ENCODE measurements around the gene FOXK2. TPM values are rescaled to one million over a fixed set of nuclear protein-coding genes. Genes with fewer than 3 reads are reported as not detected.

FOXK2 gene
- total and polyA plus RNA-seq, 2 donors (not counting 3 experiments of a cell fraction or from before 2014, with no cell fraction given), result 33.4 to 79.3 TPM

DNA sequence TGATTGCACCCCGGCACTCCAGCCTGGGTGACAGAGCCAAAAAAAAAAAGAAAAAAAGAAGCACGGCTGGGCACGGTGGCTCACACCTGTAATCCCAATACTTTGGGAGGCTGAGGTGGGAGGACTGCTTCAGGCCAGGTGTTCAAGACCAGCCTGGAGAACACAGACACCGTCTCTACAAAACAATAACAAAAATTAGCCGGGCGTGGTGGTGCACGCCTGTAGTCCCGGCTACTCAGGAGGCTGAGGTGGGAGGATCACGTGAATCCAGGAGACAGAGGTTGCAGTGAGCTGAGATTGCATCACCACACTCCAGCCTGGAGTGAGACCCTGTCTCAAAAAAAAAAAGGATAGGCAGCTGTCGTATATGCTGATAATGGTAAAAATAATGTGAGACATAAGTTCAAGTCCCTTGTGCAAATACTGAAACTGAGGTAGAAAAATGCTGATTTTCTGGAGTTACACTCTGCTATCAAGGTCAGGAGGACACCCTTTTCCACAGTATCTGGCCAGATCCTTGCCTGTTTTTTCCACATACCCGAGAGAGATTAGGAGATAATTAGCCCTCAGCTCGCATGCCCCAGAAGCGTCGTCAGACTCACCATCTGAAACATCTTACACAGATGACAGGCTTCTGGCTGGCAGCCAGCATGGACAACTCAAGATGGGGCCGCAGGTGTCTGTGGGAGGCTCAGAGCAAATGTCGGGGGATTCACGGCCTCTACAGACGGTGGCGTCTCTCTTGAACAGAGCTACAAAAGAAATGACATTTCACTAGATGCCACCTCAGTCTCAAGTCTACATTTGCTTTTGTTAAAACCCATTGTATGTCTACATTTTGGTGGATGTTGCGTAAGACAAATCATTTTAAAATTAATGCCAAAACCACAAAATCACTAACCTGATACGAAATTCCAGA, 91.9 kb downstream of the FOXK2 start:
- Histone ChIP-seq H4K20me1 (replicated peaks; ENCODE audit: control insufficient read depth, extremely low read depth, insufficient read depth, low read length) (no peaks in the 10 kb centered on the region), H2AFZ (ENCODE audit: low read depth, low read length) (no peak overlapping the region), H3K27me3 (ENCODE audit: control insufficient read depth in 2 of 2, insufficient read depth in 2 of 2, low read length in 2 of 2) (no peaks in the 10 kb centered on the region), H3K4me2 (ENCODE audit: insufficient read depth, low read length) (no peak overlapping the region), H3K9ac (replicated peaks; ENCODE audit: extremely low read depth, insufficient read depth, low read length) (no peak overlapping the region), H3K9me3 (replicated peaks; ENCODE audit: control insufficient read depth, insufficient read depth, low read length) (no peaks in the 10 kb centered on the region), H3K4me1 (ENCODE audit: control insufficient read depth, extremely low read depth, insufficient read depth, low read length) (no peaks in the 10 kb centered on the region), H3K79me2 (ENCODE audit: control insufficient read depth, insufficient read depth, low read length) (no peaks in the 10 kb centered on the region), H3K9me1 (replicated peaks; ENCODE audit: control insufficient read depth, extremely low read depth, insufficient read depth, low read length) (no peaks in the 10 kb centered on the region), H3K27ac (ENCODE audit: insufficient read depth, low read depth, low read length) (no peak overlapping the region), H3K4me3 (replicated peaks in 1 of 3; ENCODE audit: insufficient read depth in 1 of 3, low read depth in 1 of 3, low read length in 3 of 3) (no peak overlapping the region), H3K36me3 (ENCODE audit: control insufficient read depth in 2 of 2, extremely low read depth in 1 of 2, insufficient read depth in 2 of 2, low read length in 2 of 2) (peaks cover 8 to 24% of the 10 kb centered on the region in 2 experiments)
- dilution Hi-C loops (cut with MboI; ENCODE audit: extremely low pct_ligation_motif_present, low sequenced_read_pairs) (no loop called here), intact Hi-C loops (cut with micrococcal nuclease) (no loop called here)
- TF ChIP-seq POLR2AphosphoS5 (IDR thresholded peaks at IDR 0.05; ENCODE audit: insufficient read depth, low read depth, low read length) (no peak), CTCF (IDR thresholded peaks at IDR 0.05; ENCODE audit: extremely low read depth in 1 of 2, insufficient read depth in 1 of 2, low read depth in 1 of 2, low read length in 2 of 2) (no peak), MYC (IDR thresholded peaks at IDR 0.05; ENCODE audit: low read depth, low read length) (no peak), EZH2 (IDR thresholded peaks at IDR 0.05; ENCODE audit: borderline replicate concordance, low read depth, low read length, severe bottlenecking) (no peak), GATA2 (IDR thresholded peaks at IDR 0.05; ENCODE audit: insufficient read depth, insufficient read length, low read depth, low read length) (no peak), POLR2A (IDR thresholded peaks at IDR 0.05; ENCODE audit: low read depth, low read length) (no peak), JUN (IDR thresholded peaks at IDR 0.05; ENCODE audit: borderline replicate concordance, insufficient read depth, insufficient read length, low read depth) (no peak), FOS (IDR thresholded peaks at IDR 0.05; ENCODE audit: borderline replicate concordance, insufficient read depth, low read length) (no peak)
- TF ChIP-seq, protein P1, sequence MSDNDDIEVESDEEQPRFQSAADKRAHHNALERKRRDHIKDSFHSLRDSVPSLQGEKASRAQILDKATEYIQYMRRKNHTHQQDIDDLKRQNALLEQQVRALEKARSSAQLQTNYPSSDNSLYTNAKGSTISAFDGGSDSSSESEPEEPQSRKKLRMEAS (IDR thresholded peaks at IDR 0.05; ENCODE audit: insufficient read depth, insufficient read length), result no peak
- FAIRE-seq, result no peak
- DNase-seq (ENCODE audit: low read depth, low spot score), result no peak
- ChIA-PET CTCF (interaction anchor here (1.1 kb wide), 1 partner anchor 11 kb away, joined by 3 read pairs; no protein-coding TSS in a partner anchor), POLR2A (no interaction called here)
- no TSS peak for BruUV-seq (replicated peaks)

All from endothelial cell of umbilical vein (primary cell).